Measurements from ENCODE around the gene MSI2. TPM values are rescaled to one million over a fixed set of nuclear protein-coding genes. Genes with fewer than 3 reads are reported as not detected.

MSI2 gene
- total RNA-seq, 4 donors from 2014 or later, result 27.3 to 50.4 (median 36.8) TPM

DNA sequence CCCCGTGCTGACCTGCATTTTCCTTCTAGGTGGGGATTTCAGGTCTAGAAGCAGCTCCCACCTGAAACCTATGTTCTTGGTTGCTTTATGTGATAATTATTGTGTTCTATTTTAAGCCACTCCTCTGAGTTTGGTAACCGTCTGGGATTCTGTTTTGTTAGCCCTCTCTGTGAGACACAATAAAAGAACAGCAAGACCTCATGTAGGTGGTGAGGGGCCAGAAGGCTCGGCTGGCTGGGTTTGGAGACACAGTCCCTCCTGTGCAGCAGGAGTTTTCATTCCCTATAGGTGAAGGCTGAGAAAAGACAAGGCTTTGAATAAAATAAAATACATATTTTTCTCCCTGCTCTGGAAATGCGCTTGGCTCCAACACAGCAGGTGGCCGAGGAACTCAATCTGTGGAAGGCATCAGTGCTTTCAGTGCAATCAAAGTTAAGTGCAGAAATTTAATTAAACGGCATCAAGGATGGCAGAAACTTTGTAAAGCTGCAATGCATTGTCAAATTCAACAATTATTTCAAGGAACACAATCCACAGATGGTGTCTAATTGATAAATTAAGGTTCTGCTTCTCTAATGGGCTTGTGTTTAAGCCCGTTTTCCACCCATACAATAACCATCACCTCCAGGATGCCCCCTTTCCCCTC, 107.8 kb downstream of the MSI2 start:
- Histone ChIP-seq H3K27me3 (no peaks in the 10 kb centered on the region), H3K36me3 (no peaks in the 10 kb centered on the region), H3K27ac (no peak overlapping the region), H3K4me1 (peaks cover 0 to 11% (median 0%) of the 10 kb centered on the region in 3 donors), H3K9me3 (no peaks in the 10 kb centered on the region), H3K4me3 (no peak overlapping the region)
- TF ChIP-seq POLR2A (IDR thresholded peaks at IDR 0.05), result no peak
- TF ChIP-seq, protein P1, sequence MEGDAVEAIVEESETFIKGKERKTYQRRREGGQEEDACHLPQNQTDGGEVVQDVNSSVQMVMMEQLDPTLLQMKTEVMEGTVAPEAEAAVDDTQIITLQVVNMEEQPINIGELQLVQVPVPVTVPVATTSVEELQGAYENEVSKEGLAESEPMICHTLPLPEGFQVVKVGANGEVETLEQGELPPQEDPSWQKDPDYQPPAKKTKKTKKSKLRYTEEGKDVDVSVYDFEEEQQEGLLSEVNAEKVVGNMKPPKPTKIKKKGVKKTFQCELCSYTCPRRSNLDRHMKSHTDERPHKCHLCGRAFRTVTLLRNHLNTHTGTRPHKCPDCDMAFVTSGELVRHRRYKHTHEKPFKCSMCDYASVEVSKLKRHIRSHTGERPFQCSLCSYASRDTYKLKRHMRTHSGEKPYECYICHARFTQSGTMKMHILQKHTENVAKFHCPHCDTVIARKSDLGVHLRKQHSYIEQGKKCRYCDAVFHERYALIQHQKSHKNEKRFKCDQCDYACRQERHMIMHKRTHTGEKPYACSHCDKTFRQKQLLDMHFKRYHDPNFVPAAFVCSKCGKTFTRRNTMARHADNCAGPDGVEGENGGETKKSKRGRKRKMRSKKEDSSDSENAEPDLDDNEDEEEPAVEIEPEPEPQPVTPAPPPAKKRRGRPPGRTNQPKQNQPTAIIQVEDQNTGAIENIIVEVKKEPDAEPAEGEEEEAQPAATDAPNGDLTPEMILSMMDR (IDR thresholded peaks at IDR 0.05), result no peak
- TF ChIP-seq EP300 (IDR thresholded peaks at IDR 0.05), result no peak
- TF ChIP-seq POLR2AphosphoS5 (IDR thresholded peaks at IDR 0.05), result no peak
- WGBS, 2 donors (ENCODE audit: low coverage in 1 of 2), result 79 to 91% methylated on average over 6 to 7 of the region's 7 CpGs
- no peak for ATAC-seq

- no peaks in the 10 kb centered on the region for H3K27me3 ChIP-seq
- ATAC-seq, result no peak
- no peaks in the 10 kb centered on the region for H3K9me3 ChIP-seq
- no peak overlapping the region for H3K27ac ChIP-seq
- TF ChIP-seq POLR2AphosphoS5 (IDR thresholded peaks at IDR 0.05) (no peak), POLR2A (IDR thresholded peaks at IDR 0.05) (no peak), EP300 (IDR thresholded peaks at IDR 0.05) (no peak)
- TF ChIP-seq, protein P1 (IDR thresholded peaks at IDR 0.05), result no peak
- H3K4me3 ChIP-seq, result no peak overlapping the region
- no peaks in the 10 kb centered on the region for H3K36me3 ChIP-seq
- H3K4me1 ChIP-seq, result peaks cover 0 to 1% (median 0%) of the 10 kb centered on the region in 3 donors
- 66 to 71% methylated on average over 1 to 3 of the region's 3 CpGs for WGBS, 2 donors (ENCODE audit: low coverage in 1 of 2)
Measured at GRCh38 chr17:57365420-57365819, 109.1 kb downstream of the MSI2 start.

DNA sequence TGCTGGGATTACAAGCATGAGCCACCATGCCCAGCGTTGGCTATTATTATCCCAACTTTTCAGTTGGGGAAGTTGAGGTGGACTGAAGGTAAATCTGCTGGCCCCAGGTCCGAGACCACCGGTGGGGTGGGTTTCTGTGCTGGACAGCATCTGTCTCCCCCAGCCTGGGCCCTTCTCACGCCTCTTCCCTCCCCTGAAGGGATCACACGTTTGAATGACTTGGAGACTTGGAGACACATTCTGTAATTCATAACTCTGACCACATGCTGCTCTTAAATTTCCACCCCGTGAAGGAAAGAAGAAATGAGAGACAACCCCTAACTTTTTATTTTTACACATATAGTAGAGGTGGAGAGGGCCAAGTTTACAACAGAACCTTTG, 109.8 kb downstream of the MSI2 start:
- no peak overlapping the region for H3K27ac ChIP-seq
- WGBS, 2 donors (ENCODE audit: low coverage in 1 of 2), result 85% methylated on average over 4 of the region's 6 CpGs; no CpG with 5 or more reads in 1 of the 2 donors
- no peak overlapping the region for H3K4me3 ChIP-seq

GRCh38 chr17:57366558-57367351, 110.4 kb downstream of the MSI2 start:
- ATAC-seq, result no peak
- Histone ChIP-seq H3K27ac (no peak overlapping the region), H3K9me3 (no peaks in the 10 kb centered on the region), H3K36me3 (no peaks in the 10 kb centered on the region), H3K4me1 (no peaks in the 10 kb centered on the region), H3K4me3 (no peak overlapping the region), H3K27me3 (no peaks in the 10 kb centered on the region)
- 87 to 93% methylated on average over 11 to 13 of the region's 13 CpGs for WGBS, 2 donors (ENCODE audit: low coverage in 1 of 2)
- TF ChIP-seq POLR2A (IDR thresholded peaks at IDR 0.05), result no peak

More for the DNA sequence above, 109.8 kb downstream of the MSI2 start:
- no peaks in the 10 kb centered on the region for H3K4me1 ChIP-seq
- no peaks in the 10 kb centered on the region for H3K27me3 ChIP-seq
- no peak for ATAC-seq
- no peak for TF ChIP-seq EP300 (IDR thresholded peaks at IDR 0.05)
- TF ChIP-seq, protein P1 (IDR thresholded peaks at IDR 0.05), result no peak
- TF ChIP-seq POLR2AphosphoS5 (IDR thresholded peaks at IDR 0.05), result no peak
- no peak for TF ChIP-seq POLR2A (IDR thresholded peaks at IDR 0.05)
- no peaks in the 10 kb centered on the region for H3K9me3 ChIP-seq
- no peaks in the 10 kb centered on the region for H3K36me3 ChIP-seq

DNA sequence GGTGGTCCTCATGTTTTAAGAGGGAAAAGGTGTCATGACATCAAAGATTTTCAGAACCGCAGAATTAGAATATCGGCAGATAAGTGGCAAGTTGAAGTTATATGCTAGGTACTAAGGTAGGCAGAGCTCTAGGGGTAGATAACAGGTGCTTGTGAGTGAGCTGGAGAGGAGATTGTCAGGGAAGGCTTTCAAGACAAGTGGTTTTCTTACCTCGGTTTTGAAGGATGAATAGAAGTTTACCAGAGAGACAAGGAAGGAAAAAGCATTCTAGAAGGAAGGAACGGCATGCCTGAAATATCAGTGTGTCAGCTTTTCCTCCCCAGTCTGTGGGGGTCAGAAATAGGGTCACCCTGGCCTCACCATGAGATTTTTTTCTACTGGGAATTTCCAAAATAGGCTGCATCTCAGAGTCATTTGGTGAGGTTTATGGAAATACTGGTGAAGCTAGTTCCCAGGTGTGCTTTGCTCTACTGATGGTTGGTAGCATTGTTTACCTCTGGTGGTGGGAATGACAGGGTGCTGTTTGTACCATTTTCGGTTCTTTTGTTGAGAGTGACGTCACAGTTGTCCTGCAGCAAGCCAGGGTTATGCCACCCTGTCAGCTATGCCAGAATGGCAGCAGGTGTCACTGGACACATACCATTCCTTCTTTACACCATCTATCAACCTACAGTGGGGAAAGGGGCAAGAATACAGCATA, 112.5 kb downstream of the MSI2 start:
- no peak for ATAC-seq
- WGBS, 2 donors (ENCODE audit: low coverage in 1 of 2), result 84 to 85% methylated on average over 5 of the region's 6 CpGs
- TF ChIP-seq EP300 (IDR thresholded peaks at IDR 0.05), result no peak
- TF ChIP-seq, protein P1 (IDR thresholded peaks at IDR 0.05), result no peak
- no peak for TF ChIP-seq POLR2AphosphoS5 (IDR thresholded peaks at IDR 0.05)
- TF ChIP-seq POLR2A (IDR thresholded peaks at IDR 0.05), result no peak
- Histone ChIP-seq H3K27me3 (no peaks in the 10 kb centered on the region), H3K9me3 (peaks cover 0 to 5% (median 0%) of the 10 kb centered on the region in 3 donors), H3K36me3 (no peaks in the 10 kb centered on the region), H3K27ac (no peak overlapping the region), H3K4me3 (no peak overlapping the region), H3K4me1 (no peaks in the 10 kb centered on the region)

Data from gastroesophageal sphincter (tissue), 4 donors.